ENCODE measurements around the gene ADPRHL1.
"Not testable (repeated sequence)": the region's sequence is repeated elsewhere in the genome, so short reads cannot be mapped to it uniquely, and the experiment has no call there.

The ADPRHL1 gene

DNA sequence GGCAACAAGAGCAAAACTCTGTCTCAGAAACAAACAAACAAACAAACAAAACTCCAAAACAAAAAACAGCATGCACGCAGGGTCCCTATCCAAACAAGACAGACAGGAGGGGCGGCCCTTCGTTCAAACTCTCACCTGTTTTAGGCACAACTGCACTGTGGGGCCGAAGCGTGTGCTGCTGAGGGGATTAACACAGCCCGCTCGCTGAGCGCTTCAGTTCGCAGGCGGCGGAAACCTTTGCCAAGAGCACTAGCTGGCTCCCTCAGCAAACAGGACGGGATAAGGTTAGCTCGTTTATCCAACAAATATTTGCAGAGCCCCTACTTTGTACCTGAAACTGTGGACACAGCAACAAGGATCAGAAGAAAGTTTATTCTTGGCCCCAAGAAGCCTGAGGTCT lies 1.6 kb upstream of the ADPRHL1 start:
- DNase-seq, result no peak

DNA sequence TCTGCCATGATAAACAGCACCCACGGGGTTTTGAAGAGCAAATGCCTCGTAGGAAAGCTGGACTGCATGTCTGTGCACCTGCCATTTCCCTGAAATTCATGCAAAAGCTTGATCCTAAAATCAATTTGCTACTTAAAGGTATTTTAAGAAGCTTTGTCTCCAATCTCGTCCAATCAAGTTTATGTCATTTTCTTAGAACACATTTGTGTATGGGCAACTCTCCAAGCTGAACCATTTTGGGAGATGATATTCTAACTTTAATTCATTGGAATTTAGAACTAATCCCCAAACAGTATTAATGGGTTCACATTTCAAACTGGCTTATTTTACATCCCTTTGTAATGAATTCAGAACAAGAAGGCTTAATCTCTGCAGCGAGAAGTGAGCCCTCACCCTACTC lies 822 bp downstream of the ADPRHL1 start:
- DNase-seq, result no peak

DNA sequence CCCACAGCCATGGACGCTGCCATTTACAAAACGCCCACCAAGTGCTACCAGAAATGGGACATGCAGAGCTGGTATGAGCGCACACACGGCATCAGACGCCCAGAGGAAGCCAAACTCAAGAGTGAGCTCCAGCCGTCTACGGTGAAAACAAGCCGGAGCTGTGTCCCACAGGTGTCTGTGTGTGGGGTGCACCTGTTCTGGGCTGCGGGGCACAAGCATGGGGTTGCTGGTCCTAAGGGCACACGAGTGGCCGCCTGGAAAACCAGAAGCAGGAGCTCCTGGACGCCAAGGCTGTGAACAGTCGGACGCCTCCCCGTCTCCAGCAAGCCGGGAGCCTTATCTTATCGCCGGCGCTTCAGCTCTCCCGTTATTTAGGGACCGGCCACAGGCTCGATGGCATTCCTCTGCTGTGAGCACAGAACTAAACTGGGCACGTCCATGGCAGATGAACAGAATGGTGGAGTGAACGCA lies 1.3 kb downstream of the ADPRHL1 start:
- no peak for DNase-seq

DNA sequence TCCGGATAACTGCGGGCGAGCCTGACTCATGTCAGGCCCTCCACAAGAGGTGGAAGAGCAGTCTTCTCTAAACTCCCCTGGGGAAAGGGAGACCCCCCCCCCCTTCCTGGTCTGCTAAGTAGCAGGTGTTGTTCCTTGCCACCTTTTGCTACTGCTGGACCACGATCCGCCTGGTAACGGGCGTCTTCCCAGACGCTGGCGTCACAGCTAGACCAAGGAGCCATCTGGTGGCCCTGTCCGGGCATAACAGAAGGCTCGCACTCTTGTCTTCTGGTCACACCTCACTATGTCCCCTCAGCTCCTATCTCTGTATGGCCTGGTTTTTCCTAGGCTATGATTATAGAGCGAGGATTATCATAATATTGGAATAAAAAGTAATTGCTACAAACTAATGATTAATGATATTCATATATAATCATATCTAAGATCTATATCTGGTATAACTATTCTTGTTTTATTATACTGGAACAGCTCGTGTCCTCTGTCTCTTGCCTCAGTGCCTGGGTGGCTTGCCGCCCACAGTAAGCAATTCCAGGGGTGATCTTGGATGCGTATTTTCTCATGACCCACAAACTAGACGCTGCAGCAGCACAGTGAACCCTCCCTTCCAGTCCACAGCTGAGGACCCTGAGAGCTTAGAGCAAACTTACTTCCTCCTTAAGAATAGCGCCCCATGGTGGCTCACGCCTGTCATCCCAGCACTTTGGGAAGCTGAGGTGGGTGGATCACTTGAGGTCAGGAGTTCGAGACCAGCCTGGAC lies 2.2 kb downstream of the ADPRHL1 start:
- DNase-seq, result not testable (repeated sequence)

DNA sequence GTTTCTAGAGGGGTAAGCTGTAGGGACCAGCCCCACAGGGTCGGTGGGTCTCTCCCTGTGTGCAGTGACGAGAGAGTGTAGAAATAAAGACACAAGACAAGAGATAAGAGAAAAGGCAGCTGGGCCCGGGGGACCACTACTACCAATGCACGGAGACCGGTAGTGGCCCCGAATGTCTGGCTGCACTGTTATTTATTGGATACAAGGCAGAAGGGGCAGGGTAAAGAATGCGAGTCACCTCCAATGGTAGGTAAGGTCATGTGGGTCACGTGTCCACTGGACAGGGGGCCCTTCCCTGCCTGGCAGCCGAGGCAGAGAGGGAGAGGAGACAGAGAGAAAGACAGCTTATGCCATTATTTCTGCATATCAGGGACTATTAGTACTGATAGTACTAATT lies 2.9 kb downstream of the ADPRHL1 start:
- not testable (repeated sequence) for DNase-seq

DNA sequence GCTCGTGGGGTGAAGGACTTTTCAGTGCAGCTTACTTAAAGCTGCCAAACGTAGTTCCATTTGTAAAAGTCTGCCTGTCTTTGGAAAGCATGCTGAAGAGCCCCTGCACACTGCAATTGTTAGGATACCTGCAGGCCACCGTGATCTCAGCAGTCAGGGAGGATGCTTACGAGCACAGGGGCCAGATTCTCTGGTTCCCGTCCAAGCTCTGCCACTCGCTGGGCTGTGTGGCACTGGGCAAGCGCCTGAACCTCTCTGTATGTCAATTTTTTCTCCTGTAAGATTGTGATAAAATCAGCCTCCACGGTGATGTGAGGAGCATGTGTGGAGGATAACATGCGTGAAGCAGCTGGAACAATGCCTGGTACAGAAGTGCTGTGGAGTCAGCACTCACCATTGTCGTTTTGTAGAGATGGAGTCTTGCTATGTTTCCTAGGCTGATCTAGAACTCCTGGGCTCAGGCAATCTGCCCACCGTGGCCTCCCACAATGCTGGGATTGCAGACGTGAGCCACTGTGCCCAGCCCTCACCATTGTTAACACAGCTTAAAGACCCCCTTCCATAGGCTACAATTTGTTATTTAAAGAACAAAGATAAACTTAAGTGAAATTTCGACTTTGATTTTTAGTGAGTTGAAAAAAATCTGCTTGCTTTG lies 3.5 kb downstream of the ADPRHL1 start:
- no peak for DNase-seq

DNA sequence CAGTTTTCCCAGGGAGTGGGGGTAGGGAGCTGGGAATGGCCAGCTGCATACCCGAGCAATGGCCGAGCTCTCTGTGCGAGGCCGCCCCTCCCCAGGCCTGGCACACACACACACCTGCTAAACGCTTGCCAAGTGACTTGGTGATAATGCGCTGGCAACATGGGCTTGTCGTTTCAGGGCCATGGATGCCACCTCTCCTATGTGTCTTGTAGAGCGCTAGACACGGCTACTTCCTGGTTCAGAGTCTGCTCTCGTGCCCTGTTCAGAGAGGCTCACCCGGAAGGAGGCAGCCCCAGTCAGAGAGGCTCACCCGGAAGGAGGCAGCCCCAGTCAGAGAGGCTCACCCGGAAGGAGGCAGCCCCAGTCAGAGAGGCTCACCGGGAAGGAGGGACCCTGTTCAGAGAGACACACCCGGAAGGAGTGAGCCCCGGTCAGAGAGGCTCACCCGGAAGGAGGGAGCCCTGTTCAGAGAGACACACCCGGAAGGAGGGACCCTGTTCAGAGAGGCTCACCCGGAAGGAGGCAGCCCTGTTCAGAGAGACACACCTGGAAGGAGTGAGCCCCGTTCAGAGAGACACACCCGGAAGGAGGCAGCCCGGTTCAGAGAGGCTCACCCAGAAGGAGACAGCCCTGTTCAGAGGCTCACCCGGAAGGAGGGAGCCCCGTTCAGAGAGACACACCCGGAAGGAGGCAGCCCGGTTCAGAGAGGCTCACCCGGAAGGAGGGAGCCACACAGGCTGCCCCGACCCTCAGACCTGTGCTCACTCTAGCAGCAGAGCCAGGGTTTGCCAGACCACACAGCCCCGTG lies 4.2 kb downstream of the ADPRHL1 start:
- DNase-seq, result peak in 1 of 4 experiments; percentile 29

DNA sequence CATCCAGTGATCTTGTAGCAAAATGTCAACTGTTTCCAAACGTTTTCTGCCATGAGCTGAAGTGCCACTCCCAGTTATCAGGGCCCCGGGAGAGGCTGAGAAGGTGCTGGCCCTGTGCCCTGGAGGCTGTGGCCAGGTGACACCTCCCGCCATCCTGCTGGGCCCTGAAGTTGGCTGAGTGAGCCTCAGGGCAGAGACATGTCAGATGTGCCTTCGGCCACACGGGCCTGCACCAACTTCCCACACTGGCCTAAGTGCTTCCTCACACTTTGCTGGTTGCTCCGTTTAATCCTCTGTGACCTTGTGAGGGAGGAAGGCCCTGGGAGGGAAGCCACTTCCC lies 4.8 kb downstream of the ADPRHL1 start:
- no peak for DNase-seq

DNA sequence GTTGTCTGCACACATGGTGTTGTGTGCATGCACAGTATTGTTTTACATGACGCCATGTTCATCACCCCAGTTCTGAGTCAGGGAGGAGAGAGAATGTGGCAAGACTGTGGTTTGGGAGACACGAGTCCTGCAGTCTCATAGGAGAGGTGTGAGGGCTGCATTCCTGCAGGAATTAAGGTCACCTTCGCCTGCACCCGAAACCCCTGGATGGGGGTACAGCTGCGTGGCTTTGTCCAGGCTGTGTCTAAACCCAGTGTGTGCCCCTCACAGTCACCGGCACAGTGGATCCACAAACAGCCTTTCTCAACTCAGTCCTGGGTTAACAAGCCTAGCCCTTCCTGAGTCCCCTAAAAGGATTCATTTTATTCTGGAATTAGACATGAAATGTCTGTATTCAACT lies 5.7 kb downstream of the ADPRHL1 start:
- DNase-seq, result no peak

DNA sequence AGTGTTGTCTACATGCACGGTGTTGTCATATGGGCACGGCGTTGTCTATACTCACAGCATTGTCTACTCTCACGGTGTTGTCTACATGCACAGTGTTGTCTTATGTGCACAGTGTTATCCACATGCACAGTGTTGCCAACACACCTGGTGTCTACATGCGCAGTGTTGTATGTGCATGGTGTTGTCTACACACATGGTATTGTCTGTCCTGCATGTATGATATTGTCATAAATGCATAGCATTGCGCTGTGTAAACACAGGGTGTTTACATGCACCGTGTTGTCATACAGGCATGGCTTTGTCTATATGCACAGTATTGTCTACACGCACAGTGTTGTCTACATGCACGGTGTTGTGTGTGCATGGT lies 6.8 kb downstream of the ADPRHL1 start:
- DNase-seq, result no peak

DNA sequence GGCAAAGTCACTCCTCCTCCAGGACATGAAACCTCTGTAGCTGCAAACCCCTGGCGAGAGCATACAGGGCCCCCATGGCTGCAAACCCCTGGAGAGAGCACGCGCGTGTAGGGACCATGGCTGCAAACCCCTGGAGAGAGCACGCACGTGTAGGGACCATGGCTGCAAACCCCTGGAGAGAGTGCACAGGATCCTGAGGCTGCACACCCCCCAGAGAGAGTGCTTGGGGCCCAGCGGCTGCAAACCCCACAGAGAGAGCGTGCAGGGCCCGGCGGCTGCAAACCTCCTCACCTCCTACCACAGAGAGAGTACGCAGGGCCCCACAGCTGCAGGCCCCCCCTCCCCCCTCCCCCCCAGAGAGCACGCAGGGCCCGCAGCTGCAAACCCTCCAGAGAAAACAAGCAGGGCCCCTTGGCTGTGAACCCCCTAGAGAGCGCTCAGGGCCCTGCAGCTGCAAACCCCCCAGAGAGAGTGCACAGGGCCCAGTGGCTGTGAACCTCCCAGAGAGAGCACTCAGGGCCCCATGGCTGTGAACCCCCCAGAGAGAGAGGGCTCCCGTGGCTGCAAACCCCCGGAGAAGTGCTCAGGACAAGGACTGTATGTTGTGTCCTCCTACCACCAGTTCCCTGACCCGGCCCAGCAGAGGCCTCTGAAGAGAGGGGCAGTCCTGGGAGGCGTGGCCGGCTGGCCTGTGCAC lies 7.3 kb downstream of the ADPRHL1 start:
- no peak for DNase-seq

DNA sequence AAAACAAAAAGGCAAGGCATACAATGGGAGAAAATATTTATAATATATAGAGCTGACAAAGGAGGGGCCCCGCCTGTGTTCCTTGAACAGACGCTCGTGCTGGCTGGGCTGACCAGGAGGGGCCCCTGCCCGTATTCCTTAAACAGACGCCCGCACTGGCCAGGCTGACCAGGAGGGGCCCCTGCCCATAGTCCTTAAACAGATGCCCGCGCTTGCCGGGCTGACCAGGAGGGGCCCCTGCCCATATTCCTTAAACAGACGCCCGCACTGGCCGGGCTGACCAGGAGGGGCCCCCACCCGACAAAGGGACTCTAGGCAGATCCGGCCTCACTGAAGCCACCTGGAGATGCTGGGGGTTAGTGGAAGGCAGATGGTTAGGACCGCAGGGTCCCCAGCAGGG lies 9.3 kb downstream of the ADPRHL1 start:
- DNase-seq, result no peak

DNA sequence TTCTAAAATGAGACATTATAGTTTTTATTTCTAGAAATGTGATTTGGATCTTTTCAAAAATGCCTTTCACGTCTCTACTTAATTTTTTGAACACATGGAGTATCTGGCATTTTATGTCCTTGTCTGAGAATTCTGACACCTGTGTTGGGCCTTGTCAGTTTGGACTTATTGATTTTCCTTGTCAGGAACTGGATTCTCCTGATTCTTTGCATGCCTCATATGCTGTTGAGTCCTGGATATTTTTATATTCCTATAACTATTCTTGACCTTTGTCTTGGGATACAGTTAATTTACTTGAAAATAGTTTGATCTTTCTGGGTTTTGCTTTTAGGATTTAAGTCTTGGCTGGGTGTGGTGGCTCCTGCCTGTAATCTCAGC lies 10.3 kb downstream of the ADPRHL1 start:
- no peak for DNase-seq

DNA sequence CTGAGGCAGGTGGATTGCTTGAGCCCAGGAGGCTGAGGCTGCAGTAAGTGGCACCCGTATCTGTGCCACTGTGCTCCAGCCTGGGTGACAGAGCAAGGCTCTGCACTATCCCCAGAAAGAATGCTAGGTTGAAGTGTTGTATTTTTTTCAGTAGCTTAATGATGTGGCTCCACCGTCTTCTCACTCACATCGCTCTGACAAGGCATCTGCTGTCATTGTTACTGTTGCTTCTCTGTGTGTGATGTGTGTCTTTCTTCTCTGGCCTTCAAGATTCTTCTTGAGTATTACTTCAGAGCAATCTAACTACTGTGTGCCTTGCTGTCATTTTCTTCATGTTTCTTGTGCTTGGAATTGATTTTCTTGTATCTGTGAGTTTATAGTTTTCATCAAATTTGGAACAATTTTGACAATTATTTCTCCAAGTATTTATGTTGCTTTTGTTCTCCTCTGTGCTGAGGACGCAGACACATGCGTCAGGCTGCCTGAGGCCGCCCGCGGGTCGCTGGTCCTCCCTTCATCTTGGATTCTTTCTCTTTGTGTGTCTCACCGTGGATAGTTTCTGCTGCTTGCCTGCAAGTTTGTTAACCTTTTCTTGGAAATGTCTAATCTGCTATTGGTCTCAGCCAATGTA lies 10.8 kb downstream of the ADPRHL1 start:
- no peak for DNase-seq

DNA sequence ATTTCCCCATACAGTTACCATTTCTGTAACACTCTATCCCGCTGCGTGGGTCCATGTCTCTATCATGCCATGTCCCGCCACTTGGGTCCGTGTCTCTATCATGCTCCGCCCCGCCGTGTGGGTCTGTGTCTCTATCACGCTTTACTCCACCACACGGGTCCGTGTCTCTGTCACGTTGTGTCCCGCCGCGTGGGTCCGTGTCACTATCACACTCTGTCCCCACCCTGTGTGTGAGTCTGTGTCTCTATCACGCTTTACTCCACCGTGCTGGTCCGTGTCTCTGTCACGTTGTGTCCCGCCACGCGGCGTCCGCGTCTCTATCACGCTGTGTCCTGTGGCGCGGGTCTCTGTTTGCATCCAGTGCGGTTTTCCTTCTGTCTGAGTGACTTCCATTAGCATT lies 11.6 kb downstream of the ADPRHL1 start:
- no peak for DNase-seq

DNA sequence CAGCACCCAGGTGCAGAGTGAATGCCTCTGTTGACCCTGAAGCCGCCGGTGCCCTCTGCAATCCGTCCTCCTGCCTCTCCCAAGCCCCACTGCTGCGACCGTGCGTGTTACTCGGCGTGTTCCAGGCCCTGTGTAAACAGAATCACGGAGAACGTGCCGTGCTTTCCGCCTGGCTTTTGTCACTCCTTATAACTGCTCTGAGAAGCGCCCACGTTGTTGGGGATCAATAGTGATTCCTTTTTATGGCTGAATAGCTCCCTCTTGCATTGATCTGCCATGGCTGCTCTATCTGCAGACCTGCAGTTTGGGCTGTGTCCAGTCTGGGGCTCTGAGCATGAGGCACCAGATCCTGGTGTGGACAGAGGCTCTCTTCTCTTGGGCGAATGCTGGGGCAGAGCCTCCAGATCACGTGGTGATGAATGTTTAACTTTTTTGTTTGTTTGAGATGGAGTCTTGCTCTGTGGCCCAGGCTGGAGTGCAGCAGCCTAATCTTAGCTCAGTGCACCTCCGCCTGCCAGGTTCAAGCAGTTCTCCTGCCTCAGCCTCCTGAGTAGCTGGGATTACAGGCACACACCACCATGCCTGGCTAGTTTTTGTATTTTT lies 15.8 kb downstream of the ADPRHL1 start:
- DNase-seq, result no peak

DNA sequence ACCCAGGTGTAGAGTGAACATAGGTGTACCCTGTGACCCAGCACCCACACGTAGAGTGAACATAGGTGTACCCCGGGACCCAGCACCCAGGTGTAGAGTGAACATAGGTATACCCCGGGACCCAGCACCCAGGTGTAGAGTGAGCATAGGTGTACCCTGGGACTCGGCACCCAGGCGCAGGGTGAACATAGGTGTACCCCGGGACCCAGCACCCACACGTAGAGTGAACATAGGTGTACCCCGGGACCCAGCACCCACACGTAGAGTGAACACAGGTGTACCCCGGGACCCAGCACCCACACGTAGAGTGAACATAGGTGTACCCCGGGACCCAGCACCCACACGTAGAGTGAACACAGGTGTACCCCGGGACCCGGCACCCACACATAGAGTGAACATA lies 16.4 kb downstream of the ADPRHL1 start:
- not testable (repeated sequence) for DNase-seq

DNA sequence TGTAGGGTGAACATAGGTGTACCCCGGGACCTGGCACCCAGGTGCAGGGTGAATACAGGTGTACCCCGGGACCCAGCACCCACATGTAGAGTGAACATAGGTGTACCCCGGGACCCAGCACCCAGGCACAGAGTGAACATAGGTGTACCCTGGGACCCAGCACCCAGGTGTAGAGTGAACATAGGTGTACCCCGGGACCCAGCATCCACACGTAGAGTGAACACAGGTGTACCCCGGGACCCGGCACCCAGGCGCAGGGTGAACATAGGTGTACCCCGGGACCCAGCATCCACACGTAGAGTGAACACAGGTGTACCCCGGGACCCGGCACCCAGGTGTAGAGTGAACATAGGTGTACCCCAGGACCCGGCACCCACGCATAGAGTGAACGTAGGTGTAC lies 17.4 kb downstream of the ADPRHL1 start:
- DNase-seq, result not testable (repeated sequence)

DNA sequence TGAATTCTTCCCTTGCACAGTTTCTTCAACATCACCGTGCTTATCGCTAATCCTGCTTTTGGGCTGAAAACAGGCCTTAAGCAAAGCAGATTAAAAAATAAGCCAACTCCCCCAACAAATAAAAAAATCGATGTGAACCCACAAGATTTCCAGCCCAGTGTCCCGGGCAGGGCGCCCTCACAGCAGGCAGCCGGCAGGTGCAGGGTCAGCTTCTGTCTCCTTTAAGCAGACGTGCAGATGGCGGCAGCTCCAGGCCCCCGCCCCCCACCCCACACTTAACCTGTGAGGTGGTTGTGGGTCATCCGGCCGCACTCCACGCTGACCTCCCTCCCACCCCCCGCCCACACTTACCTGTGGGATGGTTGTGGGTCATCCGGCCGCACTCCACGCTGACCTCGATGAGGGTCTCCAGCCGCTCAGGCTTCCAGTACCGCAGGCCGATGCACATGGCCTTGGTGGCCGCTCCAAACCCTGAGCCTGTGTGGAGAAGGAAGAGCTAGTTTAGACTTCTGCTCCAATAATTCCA lies 19.8 kb downstream of the ADPRHL1 start:
- no peak for DNase-seq

DNA sequence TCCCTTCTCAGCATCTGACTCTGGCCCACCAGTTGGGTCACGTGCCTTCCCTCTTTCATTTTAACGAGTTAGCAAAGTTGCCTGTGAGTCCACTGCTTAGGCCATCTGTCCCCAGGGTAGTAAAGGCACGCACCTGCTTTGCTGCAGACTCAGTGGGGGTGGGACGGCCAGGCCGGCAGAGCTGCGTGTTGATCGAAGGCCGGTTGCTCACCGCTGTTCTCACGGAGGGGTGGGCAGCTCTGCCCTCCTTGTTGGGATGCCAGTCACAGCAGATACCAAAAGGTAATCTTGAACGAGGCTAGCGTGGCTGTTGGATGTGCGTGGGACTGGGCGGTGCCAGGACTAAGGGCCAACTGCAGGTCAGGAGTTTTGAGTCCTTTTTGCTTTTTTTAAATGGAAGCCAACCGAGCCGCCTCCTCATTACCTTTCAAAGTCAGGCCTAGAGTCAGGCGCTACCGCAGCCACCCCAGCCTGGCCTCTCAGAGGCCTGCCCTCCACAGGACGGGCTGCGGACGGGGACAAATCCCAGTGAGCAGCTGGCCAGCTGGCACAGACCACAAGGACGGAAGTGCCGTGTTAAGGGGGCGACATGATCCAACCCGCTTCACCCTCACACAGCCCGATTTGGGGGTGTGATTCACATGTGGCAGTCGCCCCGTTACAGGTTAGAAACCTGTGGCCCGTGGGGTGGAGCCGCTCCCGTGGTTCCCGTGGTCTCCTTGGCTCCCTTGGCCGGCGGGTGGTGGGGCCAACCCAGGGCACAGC lies 20.6 kb downstream of the ADPRHL1 start:
- no peak for DNase-seq

DNA sequence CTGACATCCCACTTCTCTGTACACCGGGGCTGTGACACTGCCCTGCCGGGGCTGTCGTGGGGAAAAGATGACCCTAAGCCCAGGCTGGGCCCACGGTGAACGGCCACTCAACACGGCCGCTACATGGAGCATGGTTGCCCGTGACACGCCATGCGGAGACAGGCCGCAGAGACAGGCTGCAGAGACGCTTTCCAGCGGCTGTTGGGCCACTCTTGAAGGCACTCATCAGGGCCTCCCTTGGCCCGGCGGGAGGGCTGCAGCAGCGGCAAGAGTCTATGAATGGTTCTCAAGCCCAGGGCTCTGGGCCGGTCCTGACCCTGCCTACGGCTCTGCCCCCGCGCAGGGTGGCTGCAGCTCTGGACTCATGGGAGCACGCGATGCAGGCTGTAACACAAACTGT lies 22.1 kb downstream of the ADPRHL1 start:
- no peak for DNase-seq

Data from activated naive CD4-positive, alpha-beta T cell (primary cell).